Measurements from ENCODE around the gene KIF1A.

The KIF1A gene

DNA sequence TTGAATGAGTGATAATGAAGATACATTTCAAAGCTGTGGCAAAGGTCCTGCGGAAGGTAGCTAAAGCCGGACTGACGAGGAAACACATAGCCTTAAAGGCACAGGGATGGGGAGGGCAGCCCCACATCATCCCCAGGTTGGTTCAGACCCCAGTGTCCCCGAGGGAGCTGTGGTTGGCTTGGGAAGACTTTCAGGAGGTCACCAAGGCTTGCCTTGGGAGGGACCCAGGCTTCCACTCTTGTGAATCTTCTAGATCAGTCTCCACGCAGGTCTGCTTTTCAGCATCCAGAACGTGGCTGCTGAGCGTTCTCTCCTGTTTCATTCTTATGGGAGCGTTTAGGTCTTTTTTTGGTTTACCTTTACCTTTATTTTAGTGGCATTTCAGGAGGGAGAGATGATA lies 16.8 kb downstream of the KIF1A start:
- no peak overlapping the region for H3K27ac ChIP-seq (ENCODE audit: low read depth, low read length, poor library complexity, severe bottlenecking)
- H3F3A ChIP-seq (ENCODE audit: insufficient read depth, low read length), result no peaks in the 10 kb centered on the region
- no peak for TF ChIP-seq EZH2 (IDR thresholded peaks at IDR 0.05; ENCODE audit: borderline replicate concordance, low read length)
- TF ChIP-seq, protein P1, sequence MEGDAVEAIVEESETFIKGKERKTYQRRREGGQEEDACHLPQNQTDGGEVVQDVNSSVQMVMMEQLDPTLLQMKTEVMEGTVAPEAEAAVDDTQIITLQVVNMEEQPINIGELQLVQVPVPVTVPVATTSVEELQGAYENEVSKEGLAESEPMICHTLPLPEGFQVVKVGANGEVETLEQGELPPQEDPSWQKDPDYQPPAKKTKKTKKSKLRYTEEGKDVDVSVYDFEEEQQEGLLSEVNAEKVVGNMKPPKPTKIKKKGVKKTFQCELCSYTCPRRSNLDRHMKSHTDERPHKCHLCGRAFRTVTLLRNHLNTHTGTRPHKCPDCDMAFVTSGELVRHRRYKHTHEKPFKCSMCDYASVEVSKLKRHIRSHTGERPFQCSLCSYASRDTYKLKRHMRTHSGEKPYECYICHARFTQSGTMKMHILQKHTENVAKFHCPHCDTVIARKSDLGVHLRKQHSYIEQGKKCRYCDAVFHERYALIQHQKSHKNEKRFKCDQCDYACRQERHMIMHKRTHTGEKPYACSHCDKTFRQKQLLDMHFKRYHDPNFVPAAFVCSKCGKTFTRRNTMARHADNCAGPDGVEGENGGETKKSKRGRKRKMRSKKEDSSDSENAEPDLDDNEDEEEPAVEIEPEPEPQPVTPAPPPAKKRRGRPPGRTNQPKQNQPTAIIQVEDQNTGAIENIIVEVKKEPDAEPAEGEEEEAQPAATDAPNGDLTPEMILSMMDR (IDR thresholded peaks at IDR 0.05; ENCODE audit: low read length), result no peak
- no peaks in the 10 kb centered on the region for H3K36me3 ChIP-seq (ENCODE audit: insufficient read depth, low read length)
- H3K27me3 ChIP-seq (ENCODE audit: insufficient read depth, low read length), result peaks cover 8% of the 10 kb centered on the region; the same call in 1 of the 2 replicates
- no peaks in the 10 kb centered on the region for H4K20me1 ChIP-seq (ENCODE audit: insufficient read depth, low read length)
- H2AFZ ChIP-seq (ENCODE audit: low read length), result no peak overlapping the region
- no peak overlapping the region for H3K4me2 ChIP-seq (ENCODE audit: low read length)
- H3K4me3 ChIP-seq (ENCODE audit: low read depth, low read length, poor library complexity, severe bottlenecking), result no peak overlapping the region
- no peaks in the 10 kb centered on the region for H3K9me2 ChIP-seq (ENCODE audit: low read depth, low read length)
- no peaks in the 10 kb centered on the region for H3K79me2 ChIP-seq (ENCODE audit: insufficient read depth, low read length)
- H3K9me3 ChIP-seq (ENCODE audit: low read length), result no peaks in the 10 kb centered on the region
- H3K9ac ChIP-seq (ENCODE audit: low read length), result no peak overlapping the region
- no peaks in the 10 kb centered on the region for H3K4me1 ChIP-seq (ENCODE audit: insufficient read depth, low read length, severe bottlenecking)

DNA sequence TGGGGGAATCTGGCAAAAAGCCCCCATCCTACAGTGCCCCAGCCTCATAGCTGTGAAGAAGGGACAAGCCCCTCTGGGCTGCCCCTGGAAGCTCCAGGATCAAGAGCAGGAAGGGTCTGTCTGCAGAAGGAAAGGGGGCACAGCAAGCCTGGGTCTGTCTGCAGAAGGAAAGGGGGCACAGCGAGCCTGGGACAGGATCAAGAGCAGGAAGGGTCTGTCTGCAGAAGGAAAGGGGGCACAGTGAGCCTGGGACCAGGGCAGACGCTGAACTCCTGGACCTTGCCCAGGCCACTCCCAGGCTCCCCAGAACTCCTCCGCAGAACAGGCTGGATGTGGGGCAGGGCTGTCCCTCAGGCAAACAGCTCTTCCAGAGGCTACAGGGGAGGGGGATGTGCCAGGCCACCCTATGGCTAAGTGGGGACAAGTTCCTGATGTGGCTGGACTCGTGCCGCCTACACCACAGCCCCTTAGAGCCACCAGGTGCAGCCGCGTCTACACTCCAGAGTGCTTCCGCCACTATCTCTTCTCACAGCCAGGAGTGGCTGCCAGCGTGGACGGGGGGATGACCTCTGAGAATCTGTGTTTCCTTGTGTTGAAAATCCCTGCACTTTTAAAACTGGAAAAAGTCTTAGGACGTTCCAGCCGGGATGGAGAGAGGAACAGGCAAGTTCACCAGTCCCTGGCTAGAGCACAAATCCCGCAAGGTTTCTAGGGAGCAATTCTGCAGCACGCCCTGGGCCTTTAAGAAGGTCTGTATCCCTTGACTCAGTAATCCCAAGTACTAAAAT lies 20.8 kb downstream of the KIF1A start:
- H3K4me2 ChIP-seq (ENCODE audit: low read length), result no peak overlapping the region
- H3K27me3 ChIP-seq (ENCODE audit: insufficient read depth, low read length), result peaks cover 8% of the 10 kb centered on the region; the same call in 1 of the 2 replicates
- no peaks in the 10 kb centered on the region for H4K20me1 ChIP-seq (ENCODE audit: insufficient read depth, low read length)
- H3K36me3 ChIP-seq (ENCODE audit: insufficient read depth, low read length), result no peaks in the 10 kb centered on the region
- no peaks in the 10 kb centered on the region for H3K4me1 ChIP-seq (ENCODE audit: insufficient read depth, low read length, severe bottlenecking)
- TF ChIP-seq, protein P1 (IDR thresholded peaks at IDR 0.05; ENCODE audit: low read length), result no peak
- TF ChIP-seq EZH2 (IDR thresholded peaks at IDR 0.05; ENCODE audit: borderline replicate concordance, low read length), result no peak
- no peak overlapping the region for H3K4me3 ChIP-seq (ENCODE audit: low read depth, low read length, poor library complexity, severe bottlenecking)
- no peaks in the 10 kb centered on the region for H3K9me3 ChIP-seq (ENCODE audit: low read length)
- H3K9me2 ChIP-seq (ENCODE audit: low read depth, low read length), result no peaks in the 10 kb centered on the region
- H3K27ac ChIP-seq (ENCODE audit: low read depth, low read length, poor library complexity, severe bottlenecking), result no peak overlapping the region
- H3F3A ChIP-seq (ENCODE audit: insufficient read depth, low read length), result no peaks in the 10 kb centered on the region
- H3K9ac ChIP-seq (ENCODE audit: low read length), result no peak overlapping the region
- H3K79me2 ChIP-seq (ENCODE audit: insufficient read depth, low read length), result no peaks in the 10 kb centered on the region
- H2AFZ ChIP-seq (ENCODE audit: low read length), result no peak overlapping the region

DNA sequence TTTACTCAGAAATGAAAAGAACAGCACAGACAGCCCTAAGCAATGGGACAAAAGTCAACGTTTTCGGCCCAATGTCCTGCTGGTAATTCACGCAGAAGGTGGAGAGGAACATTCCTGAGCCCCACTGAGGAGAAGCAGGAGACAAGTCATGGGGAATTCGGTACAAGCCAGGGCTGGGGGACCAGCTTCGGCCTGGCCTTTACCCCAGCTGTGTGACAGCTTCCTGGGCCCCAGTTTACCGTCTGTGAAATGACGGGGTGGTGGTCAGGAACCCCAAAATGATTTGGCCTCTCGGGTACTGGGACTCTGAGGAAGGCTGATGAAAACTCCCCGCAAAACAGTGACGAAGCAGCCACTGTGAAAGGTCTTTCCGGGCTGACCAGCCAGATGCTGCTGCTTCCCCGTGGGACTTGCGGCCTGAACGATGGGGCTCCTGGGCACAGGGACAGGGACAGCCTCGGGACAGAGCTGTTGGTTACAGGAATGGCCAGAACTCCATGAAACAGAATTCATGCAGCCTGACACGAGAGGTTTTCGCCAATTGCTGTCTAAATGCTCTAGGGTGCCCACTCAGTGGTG lies 21.6 kb downstream of the KIF1A start:
- Histone ChIP-seq H3K27ac (ENCODE audit: low read depth, low read length, poor library complexity, severe bottlenecking) (no peak overlapping the region), H3K9me2 (ENCODE audit: low read depth, low read length) (no peaks in the 10 kb centered on the region), H3K4me1 (ENCODE audit: insufficient read depth, low read length, severe bottlenecking) (no peaks in the 10 kb centered on the region), H3K79me2 (ENCODE audit: insufficient read depth, low read length) (no peaks in the 10 kb centered on the region), H2AFZ (ENCODE audit: low read length) (no peak overlapping the region), H3K9ac (ENCODE audit: low read length) (no peak overlapping the region), H3K27me3 (ENCODE audit: insufficient read depth, low read length) (peaks cover 8% of the 10 kb centered on the region; the same call in 1 of the 2 replicates), H3K36me3 (ENCODE audit: insufficient read depth, low read length) (no peaks in the 10 kb centered on the region), H3F3A (ENCODE audit: insufficient read depth, low read length) (no peaks in the 10 kb centered on the region), H4K20me1 (ENCODE audit: insufficient read depth, low read length) (no peaks in the 10 kb centered on the region), H3K4me3 (ENCODE audit: low read depth, low read length, poor library complexity, severe bottlenecking) (no peak overlapping the region), H3K4me2 (ENCODE audit: low read length) (no peak overlapping the region), H3K9me3 (ENCODE audit: low read length) (no peaks in the 10 kb centered on the region)
- TF ChIP-seq, protein P1 (IDR thresholded peaks at IDR 0.05; ENCODE audit: low read length), result no peak
- no peak for TF ChIP-seq EZH2 (IDR thresholded peaks at IDR 0.05; ENCODE audit: borderline replicate concordance, low read length)

Data from OCI-LY1 (cell line).